Activated CD4-positive, alpha-beta T cell treated with anti-CD3 and anti-CD28 coated beads, Interleukin-2, Interleukin-6, amounts not matched to agents 100 ng/mL and 50 ng/mL, durations not matched to agents 16 hours and 8 hours (primary cell): ENCODE results near the gene PLAC1.

Experiments
- DNase-seq: peaks from one replicate; pipeline ENCODE4 v3.0.0-alpha.2; 2020

PLAC1 gene

GRCh38 chrX:134628663-134629062 lies 29.6 kb downstream of the PLAC1 start:
- no peak for DNase-seq

GRCh38 chrX:134626434-134626833 lies 31.8 kb downstream of the PLAC1 start:
- DNase-seq: no peak

GRCh38 chrX:134625315-134625718 lies 33.0 kb downstream of the PLAC1 start:
- peak; percentile 7 for DNase-seq

GRCh38 chrX:134624046-134624430 lies 34.2 kb downstream of the PLAC1 start:
- DNase-seq: no peak

DNA sequence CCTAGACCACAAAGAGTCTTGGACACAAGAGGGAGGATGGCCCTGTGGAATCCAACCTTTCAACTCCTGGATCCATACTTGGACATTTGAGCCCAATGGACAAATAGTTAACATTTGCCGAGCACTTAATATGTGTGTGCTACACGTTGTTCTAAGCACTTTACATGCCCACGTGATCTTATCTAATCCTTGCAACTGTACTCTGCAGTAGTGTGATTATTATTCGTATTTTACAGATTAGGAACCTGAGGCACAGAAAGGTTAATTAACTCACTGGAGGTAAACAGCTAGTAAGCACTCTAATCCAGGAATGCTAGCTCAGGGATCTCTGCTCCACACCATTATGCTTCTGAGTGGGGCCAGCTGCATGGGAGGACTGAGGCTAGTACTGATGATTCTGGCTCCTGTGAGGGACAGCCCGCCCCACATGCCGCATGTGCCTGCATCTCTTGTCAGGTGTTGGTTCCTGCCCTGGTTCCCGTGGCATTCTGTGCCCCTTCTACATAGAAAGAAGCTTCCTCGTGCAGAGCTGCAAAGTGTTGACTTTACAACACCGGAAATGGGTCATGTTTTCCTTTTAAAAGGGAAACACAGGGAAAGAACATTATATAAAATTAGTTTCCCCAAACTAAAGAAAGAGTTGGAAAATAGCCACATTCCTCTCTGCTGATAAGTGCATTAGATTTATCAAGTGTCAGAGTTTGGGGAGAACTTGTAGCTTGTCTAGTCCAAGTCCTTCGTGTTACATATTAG lies 34.8 kb downstream of the PLAC1 start:
- DNase-seq: no peak

DNA sequence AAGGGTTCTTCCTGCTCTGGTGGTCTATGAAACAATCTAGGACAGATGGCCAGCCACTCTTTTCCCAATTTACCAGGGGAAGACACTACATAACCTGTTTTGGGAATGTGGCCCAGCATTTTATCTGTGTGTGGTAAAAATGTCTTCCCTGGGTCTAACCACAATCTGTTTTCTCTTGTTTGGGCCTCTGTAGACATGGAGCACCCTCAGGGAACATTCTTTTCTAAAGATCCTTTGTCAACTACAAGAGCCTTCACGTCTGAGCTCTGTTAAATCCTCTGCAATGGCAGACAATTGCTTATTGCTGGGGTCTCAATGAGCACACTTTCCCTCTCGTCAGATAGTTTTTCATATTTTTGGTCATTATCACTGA lies 35.5 kb downstream of the PLAC1 start:
- no peak for DNase-seq

- peak; percentile 77 for DNase-seq
These were observed 36.0 kb downstream of the PLAC1 start for GRCh38 chrX:134622056-134622812.

DNA sequence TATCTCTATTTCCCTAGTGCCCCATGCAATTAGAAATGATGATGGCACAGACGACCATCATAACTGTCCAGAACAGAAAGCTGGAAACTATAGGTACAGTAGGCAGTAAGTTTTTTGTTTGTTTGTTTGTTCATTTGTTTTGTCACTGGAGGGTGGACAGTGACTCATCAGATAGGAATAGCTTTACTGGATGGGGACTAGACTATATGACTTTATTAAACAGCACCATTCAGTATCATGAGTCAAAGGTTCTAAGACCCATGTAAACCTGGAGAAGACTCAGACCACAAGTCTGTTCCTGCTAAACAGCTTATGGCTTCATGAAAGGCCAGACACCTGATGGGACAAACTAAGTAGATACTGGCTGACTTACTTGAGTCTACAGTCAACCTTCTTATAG lies 38.4 kb downstream of the PLAC1 start:
- no peak for DNase-seq

- no peak for DNase-seq
These were observed 44.9 kb downstream of the PLAC1 start for GRCh38 chrX:134613396-134613795.

- no peak for DNase-seq
These were observed 50.1 kb downstream of the PLAC1 start for GRCh38 chrX:134608153-134608552.

DNA sequence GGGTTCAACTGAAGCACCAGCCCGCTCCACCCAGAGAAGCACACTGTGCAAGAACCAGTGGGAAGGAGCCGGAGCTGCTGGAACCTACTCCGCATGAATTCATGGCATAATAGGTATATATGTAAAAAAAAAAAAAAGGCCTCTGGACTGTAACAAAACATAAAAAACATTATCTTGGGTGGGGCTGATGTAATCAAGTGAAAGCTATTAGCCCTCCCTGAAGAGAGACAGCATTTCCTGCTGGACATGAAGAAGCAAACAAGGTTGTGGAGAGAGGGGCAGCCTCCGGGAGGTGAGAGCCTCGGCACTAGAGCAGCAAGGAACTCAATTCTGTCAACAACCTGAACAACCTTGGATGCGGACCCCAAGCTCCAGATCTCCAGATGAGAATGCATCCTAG lies 50.7 kb downstream of the PLAC1 start:
- no peak for DNase-seq

GRCh38 chrX:134604701-134605311 lies 53.5 kb downstream of the PLAC1 start:
- DNase-seq: no peak

GRCh38 chrX:134603806-134604700 lies 54.2 kb downstream of the PLAC1 start:
- no peak for DNase-seq

DNA sequence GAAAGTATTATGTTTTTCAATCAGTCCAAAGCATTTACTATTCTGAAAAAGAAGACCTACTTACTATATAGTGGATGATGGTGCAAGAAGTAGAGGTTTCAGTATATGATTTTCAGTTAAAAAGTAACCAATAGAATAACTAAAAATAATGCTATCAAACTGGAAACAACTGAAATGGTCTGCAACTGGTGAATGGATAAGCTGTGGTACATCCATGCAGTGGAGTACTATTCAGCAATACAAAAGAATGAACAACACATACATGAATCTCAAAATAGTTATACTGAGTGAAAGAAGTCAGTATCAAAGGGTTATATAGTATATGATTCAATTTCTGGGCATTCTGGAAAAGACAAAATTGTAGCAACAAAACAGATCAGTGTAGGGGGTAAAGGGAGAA lies 55.9 kb downstream of the PLAC1 start:
- no peak for DNase-seq

DNA sequence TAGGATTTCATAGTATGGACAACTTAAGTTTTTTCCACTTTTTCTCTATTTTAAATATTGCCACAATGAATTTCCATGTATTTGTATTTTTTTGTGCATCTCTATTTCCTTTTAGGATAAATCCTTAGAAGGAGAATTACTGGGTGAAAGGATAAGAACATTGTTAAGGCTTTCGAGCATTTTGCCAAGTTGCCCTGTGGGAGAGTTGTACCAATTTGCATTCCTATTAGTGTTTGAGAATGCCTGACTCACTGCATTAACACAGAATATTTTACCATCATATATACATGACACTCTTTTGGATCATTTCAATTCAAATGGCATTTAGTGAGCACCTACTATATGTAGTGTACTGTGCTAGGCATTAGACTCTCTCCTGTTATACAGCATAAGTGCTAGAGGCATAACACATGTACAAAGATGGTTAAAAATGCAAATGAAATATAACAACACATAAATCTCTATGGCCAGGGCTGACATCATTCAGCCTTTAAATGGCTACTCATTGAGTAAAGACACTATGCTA lies 57.0 kb downstream of the PLAC1 start:
- no peak for DNase-seq

DNA sequence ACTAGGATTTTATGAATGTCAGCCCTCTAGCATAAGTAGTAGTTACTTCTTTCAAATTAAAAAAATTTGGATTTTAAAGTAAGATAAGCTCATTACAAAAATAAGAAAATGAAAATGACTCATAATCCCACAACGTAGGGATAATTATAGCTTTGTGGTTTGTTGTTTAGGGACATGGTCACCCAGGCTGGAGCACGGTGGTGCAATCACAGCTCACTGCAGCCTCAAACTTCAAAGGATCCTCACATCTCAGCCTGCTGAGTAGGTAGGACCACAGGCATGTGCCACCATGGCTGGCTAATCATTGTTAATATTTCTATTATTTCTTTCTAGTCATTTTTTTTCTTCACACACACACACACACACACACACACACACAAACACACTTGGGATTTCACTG lies 57.6 kb downstream of the PLAC1 start:
- DNase-seq: no peak

DNA sequence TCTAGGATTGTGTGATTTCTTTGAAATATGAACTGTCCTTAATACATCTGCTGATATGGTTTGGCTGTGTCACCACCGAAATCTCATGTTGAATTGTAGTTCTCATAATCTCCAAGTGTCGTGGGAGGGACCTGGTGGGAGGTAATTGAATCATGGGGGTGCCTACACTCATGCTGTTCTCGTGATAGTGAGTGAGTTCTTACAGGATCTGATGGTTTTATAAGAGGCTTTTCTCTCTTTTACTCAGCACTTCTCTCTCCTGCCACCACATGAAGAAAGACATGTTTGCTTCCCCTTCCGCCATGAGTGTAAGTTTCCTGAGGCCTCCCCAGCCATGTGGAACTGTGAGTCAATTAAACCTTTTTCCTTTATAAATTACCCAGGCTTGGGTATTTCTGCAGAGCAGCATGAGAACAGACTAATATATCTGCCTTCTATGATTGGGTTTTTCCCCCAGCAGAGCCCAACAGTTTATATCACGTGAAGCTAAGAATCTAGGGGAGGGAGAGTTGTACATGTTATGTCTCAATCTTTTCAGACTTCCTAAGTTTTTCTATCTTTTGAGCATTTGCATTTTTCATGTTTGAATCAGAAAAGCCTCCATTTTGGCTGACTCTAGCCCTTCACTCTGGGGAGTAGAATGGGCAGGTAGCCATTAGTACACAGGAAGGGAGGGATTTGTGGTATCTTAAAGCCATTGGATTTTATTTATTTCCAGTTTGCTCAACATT lies 58.9 kb downstream of the PLAC1 start:
- DNase-seq: peak; percentile 69

DNA sequence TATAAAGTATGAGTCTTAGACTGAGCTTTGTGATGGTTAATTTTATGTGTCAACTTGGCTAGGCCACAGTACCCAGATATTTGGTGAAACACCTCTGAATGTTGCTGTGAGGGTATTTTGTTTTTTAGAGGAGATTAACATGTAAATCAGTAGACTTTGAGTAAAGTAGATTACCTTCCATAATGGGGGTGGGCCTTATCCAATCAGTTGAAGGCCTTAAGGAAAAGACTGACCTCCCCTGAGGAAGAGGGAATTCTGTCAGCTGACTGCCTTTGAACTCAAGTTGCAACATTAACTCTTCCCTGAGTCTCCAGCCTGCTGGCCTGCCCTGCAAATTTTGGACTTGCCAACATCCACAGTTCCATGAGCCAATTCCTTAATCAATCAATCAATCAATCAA lies 66.0 kb downstream of the PLAC1 start:
- no peak for DNase-seq

GRCh38 chrX:134591502-134591901 lies 66.8 kb downstream of the PLAC1 start:
- no peak for DNase-seq

- no peak for DNase-seq
These were observed 69.5 kb downstream of the PLAC1 start for GRCh38 chrX:134588806-134589205.

GRCh38 chrX:134580907-134581306 lies 77.4 kb downstream of the PLAC1 start:
- no peak for DNase-seq

- DNase-seq: no peak
These were observed 84.6 kb downstream of the PLAC1 start for GRCh38 chrX:134573683-134574035.
